ENCODE measurements around the gene DCC.

The DCC gene

DNA sequence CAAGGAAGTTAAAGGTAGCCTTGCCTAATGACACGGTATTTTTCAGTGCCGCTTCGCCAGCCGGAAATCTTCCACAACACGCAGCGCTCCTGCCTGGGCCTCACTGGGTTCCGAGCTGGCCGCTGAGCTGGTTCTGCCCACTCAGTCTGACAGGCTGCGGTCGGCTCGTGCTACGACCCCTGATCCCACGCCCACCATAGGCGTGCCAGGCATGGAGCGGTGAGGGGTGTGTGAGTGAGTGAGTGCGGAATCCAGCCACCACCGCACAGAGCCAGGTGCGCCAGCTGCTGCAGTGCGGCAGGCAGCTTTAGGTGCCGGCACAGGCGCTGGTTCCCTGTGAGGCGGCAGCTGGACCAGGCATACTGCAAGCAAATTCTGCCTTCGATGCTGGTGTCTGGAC is 407.9 kb downstream of the DCC start:
- CTCF ChIA-PET, result no interaction called here
- TF ChIP-seq, protein P1, sequence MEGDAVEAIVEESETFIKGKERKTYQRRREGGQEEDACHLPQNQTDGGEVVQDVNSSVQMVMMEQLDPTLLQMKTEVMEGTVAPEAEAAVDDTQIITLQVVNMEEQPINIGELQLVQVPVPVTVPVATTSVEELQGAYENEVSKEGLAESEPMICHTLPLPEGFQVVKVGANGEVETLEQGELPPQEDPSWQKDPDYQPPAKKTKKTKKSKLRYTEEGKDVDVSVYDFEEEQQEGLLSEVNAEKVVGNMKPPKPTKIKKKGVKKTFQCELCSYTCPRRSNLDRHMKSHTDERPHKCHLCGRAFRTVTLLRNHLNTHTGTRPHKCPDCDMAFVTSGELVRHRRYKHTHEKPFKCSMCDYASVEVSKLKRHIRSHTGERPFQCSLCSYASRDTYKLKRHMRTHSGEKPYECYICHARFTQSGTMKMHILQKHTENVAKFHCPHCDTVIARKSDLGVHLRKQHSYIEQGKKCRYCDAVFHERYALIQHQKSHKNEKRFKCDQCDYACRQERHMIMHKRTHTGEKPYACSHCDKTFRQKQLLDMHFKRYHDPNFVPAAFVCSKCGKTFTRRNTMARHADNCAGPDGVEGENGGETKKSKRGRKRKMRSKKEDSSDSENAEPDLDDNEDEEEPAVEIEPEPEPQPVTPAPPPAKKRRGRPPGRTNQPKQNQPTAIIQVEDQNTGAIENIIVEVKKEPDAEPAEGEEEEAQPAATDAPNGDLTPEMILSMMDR (conservative IDR thresholded peaks at IDR 0.05; ENCODE audit: low read depth), result no peak
- POLR2A ChIA-PET (ENCODE audit: low non-redundant PET), result no interaction called here
- no peak for DNase-seq (ENCODE audit: low spot score)
- H3K27ac ChIP-seq, result no peak overlapping the region

- TF ChIP-seq, protein P1 (conservative IDR thresholded peaks at IDR 0.05; ENCODE audit: low read depth), result no peak
- ChIA-PET CTCF (no interaction called here), POLR2A (ENCODE audit: low non-redundant PET) (no interaction called here)
- no peak for DNase-seq (ENCODE audit: low spot score)
- no peak overlapping the region for H3K27ac ChIP-seq
These were observed 408.3 kb downstream of the DCC start for GRCh38 chr18:52748343-52748742.

DNA sequence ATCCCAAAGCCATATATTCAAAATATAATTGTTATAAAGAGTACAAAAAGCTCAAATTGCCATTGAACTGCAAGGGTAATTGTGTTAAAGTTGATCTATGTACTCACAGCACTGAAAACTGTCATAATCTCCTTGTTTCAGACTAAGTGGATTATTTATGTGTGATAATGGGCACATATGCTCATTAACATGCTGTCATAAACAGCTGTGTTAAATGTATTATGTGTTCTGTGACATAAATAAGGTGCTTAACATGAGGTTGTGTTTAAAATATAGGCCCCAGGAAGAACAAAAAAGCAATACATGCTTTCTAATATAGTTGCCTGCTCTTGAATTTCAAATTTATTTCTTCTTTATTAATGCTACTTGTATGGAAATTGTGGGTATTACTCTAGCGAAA is 409.5 kb downstream of the DCC start:
- CTCF ChIA-PET, result interaction anchor here (0.7 kb wide), 1 partner anchor 215 kb away, joined by 6 read pairs; no protein-coding TSS in a partner anchor
- TF ChIP-seq, protein P1 (conservative IDR thresholded peaks at IDR 0.05; ENCODE audit: low read depth), result no peak
- H3K27ac ChIP-seq, result no peak overlapping the region
- no peak for DNase-seq (ENCODE audit: low spot score)
- POLR2A ChIA-PET (ENCODE audit: low non-redundant PET), result no interaction called here

- TF ChIP-seq, protein P1 (conservative IDR thresholded peaks at IDR 0.05; ENCODE audit: low read depth), result no peak
- no peak overlapping the region for H3K27ac ChIP-seq
- no peak for DNase-seq (ENCODE audit: low spot score)
- POLR2A ChIA-PET (ENCODE audit: low non-redundant PET), result no interaction called here
- CTCF ChIA-PET, result interaction anchor here (0.6 kb wide), 1 partner anchor 934 kb away, joined by 7 read pairs; no protein-coding TSS in a partner anchor
These were observed 411.0 kb downstream of the DCC start for GRCh38 chr18:52750995-52751394.

DNA sequence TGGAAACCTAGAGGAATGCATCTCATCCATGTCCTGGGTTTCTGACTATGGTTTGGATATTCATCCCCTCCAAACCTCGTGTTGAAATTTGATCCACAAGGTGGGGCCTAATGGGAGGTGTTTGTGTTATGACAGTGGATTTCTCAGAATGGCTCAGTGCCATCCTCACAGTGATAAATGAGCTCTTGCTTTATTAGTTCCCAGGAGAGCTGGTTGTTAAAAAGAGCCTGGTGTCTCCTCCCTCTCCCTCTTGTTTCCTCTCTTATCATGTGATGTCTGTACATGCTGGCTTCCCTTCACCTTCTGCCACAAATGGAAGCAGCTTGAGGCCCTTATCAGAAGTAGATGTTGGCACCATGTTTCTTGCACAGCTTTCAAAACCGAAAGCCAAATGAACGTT is 424.3 kb downstream of the DCC start:
- TF ChIP-seq, protein P1 (conservative IDR thresholded peaks at IDR 0.05; ENCODE audit: low read depth), result no peak
- POLR2A ChIA-PET (ENCODE audit: low non-redundant PET), result no interaction called here
- DNase-seq (ENCODE audit: low spot score), result no peak
- CTCF ChIA-PET, result no interaction called here
- H3K27ac ChIP-seq, result no peak overlapping the region

DNA sequence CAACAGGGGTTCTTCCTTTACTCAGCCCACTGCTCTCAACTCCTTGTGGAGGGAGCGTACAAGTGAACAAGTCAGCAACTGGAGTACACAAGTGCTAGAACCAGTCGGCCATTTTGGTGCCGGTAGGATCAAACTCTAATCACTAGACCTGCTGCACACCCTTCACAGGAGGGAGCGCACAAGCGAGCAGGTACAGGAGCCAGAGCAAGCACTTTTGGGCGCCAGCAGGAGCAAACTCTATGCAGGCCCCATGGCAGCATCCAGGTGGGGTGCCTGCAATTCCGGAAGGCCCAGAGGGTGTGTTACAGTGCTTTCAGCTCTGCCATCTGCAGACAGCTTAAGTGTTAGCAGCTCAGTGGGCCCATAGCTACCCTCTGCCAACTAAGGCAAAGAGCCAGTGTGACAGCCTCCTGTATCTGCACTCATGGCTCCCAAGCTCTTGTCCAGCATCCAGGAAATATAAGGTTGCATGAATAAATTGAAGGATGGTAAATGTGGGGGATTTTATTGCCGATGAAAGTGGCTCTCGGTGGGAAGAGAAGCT is 426.1 kb downstream of the DCC start:
- H3K27ac ChIP-seq, result no peak overlapping the region
- ChIA-PET POLR2A (ENCODE audit: low non-redundant PET) (no interaction called here), CTCF (no interaction called here)
- DNase-seq (ENCODE audit: low spot score), result no peak
- TF ChIP-seq, protein P1 (conservative IDR thresholded peaks at IDR 0.05; ENCODE audit: low read depth), result no peak

GRCh38 chr18:52781113-52781512 is 441.1 kb downstream of the DCC start:
- no peak overlapping the region for H3K27ac ChIP-seq
- TF ChIP-seq, protein P1 (conservative IDR thresholded peaks at IDR 0.05; ENCODE audit: low read depth), result no peak
- CTCF ChIA-PET, result no interaction called here
- POLR2A ChIA-PET (ENCODE audit: low non-redundant PET), result no interaction called here
- DNase-seq (ENCODE audit: low spot score), result no peak

All from RWPE1 (cell line).